A673 (cell line): ENCODE data around the gene ST6GALNAC3. TPM values are rescaled to one million over a fixed set of nuclear protein-coding genes. Genes with fewer than 3 reads are reported as not detected.
"Not testable (repeated sequence)": the region's sequence is repeated elsewhere in the genome, so short reads cannot be mapped to it uniquely, and the experiment has no call there.

ENCODE experiments used
- BruUV-seq: library from RNA; stranded (reverse); fragments of 400-500 nt; replicated peaks from 2 replicates; lab custom pipeline; 2021; lab: Mats Ljungman, UMichigan
- CTCF ChIA-PET: fragments of 300-600 bp; sonication (Branson Sonifier 250); formaldehyde crosslinking; loops from one replicate; lab custom pipeline; 2022; ENCODE audit warnings: antibody characterized with exemption; lab: Charles Lee
- POLR2A ChIA-PET: fragments of 300-600 bp; sonication (Branson Sonifier 250); formaldehyde crosslinking; loops from one replicate; lab custom pipeline; 2022; ENCODE audit warnings: antibody characterized with exemption; ENCODE audit not compliant: low non-redundant PET; lab: Charles Lee
- DNase-seq: peaks from one replicate; pipeline ENCODE4 v3.0.0-alpha.2; 2015; ENCODE audit warnings: low spot score
- H3K27ac ChIP-seq: fragments of 200-600 bp; sonication (generic); 2 replicates; pipeline ENCODE4 v1.5.1; 2016; ENCODE audit warnings: mixed run types, low read depth, mild to moderate bottlenecking, mixed read lengths, antibody characterized with exemption, low read length; ENCODE audit not compliant: poor library complexity, severe bottlenecking
- H3K27me3 ChIP-seq: fragments of 200-600 bp; sonication (generic); replicated peaks from 2 replicates; pipeline ENCODE4 v1.6.1; 2017; ENCODE audit warnings: mixed run types, low read depth, mild to moderate bottlenecking, mixed read lengths, antibody characterized with exemption, low read length; ENCODE audit not compliant: insufficient read depth, poor library complexity
- H3K36me3 ChIP-seq: fragments of 200-600 bp; sonication (generic); 2 replicates; pipeline ENCODE4 v1.6.1; 2016; ENCODE audit warnings: mixed run types, mild to moderate bottlenecking, mixed read lengths, antibody characterized with exemption, low read length; ENCODE audit not compliant: insufficient read depth, poor library complexity, severe bottlenecking
- H3K4me1 ChIP-seq: fragments of 200-600 bp; sonication (generic); 2 replicates; pipeline ENCODE4 v1.6.1; 2017; ENCODE audit warnings: mixed run types, mild to moderate bottlenecking, mixed read lengths, antibody characterized with exemption, low read length; ENCODE audit not compliant: insufficient read depth, poor library complexity, severe bottlenecking
- H3K4me3 ChIP-seq: fragments of 200-600 bp; sonication (generic); 2 replicates; pipeline ENCODE4 v1.5.1; 2016; ENCODE audit warnings: low read depth, mixed run types, mild to moderate bottlenecking, mixed read lengths, low read length; ENCODE audit not compliant: poor library complexity, severe bottlenecking
- H3K9me3 ChIP-seq: fragments of 200-600 bp; sonication (generic); 2 replicates; pipeline ENCODE4 v1.6.1; 2016; ENCODE audit warnings: mixed run types, low read depth, mild to moderate bottlenecking, mixed read lengths, antibody characterized with exemption, low read length; ENCODE audit not compliant: poor library complexity, severe bottlenecking
- EZH2 ChIP-seq: fragments of 200-600 bp; sonication (generic); IDR thresholded peaks from 2 replicates; pipeline ENCODE4 v1.6.1; 2017; ENCODE audit warnings: borderline replicate concordance, low read depth, mild to moderate bottlenecking, mixed read lengths, antibody characterized with exemption, low read length; ENCODE audit not compliant: poor library complexity, severe bottlenecking
- intact Hi-C: fragments of 100-400 bp; cut with micrococcal nuclease; formaldehyde crosslinking; loops from one replicate; pipeline ENCODE4 v1.10.0; 2022; ENCODE audit not compliant: unreplicated experiment
- total RNA-seq: library from RNA; stranded (reverse); gene quantifications from 2 replicates; pipeline ENCODE4 v1.2.3, GENCODE V29; 2021
- TF ChIP-seq, protein P1 (sequence below): fragments of 300-800, 200-600 bp; sonication (generic); conservative IDR thresholded peaks from 2 replicates; pipeline ENCODE4 v1.5.1; 2017; ENCODE audit warnings: low read depth, mild to moderate bottlenecking, antibody characterized with exemption, low read length, moderate library complexity, mixed read lengths

ST6GALNAC3 gene
- total RNA-seq, 1 experiment from 2014 or later: 1.2 TPM

DNA sequence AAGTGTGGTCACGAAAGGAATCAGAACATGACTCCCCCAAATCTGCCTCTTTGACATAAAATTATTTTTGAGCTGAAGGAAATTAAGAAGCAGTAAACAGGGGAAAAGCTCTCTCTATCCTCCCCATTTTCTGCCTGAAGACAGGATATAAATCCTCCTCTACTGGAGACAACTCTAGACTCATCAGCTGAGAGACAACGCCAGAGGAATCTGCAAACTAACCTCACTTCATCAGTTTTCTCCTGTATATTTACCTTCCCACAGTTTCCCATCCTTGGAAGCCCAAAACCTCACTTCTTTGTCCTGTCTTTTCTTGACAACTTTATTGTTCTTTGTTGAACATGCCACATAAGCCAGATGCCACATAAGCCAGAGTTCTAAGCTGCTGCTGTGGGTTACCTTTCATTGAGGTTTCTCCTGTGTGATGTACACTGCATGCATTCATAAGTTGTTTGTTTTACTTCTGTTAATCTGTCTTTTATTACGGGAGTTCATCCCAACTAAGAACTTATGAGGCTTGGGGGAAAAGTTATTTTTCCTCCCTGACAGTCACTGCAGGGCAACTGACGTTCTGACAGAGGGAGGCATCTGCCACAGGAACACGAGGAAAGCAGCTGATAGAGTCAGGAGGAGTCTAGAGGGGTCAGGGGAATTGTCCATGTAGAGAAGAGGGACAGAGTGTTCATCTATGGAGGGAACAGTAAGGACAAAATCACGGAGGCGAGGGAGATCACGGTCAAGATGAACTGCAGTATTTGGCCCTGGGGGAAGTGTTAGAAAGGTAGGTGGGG lies 19.2 kb downstream of the ST6GALNAC3 start:
- intact Hi-C loops: no loop called here
- no peaks in the 10 kb centered on the region for H3K4me1 ChIP-seq
- DNase-seq: no peak
- H3K9me3 ChIP-seq: no peaks in the 10 kb centered on the region
- H3K27me3 ChIP-seq: no peaks in the 10 kb centered on the region
- BruUV-seq: no TSS peak
- no peak overlapping the region for H3K4me3 ChIP-seq
- no peaks in the 10 kb centered on the region for H3K36me3 ChIP-seq
- H3K27ac ChIP-seq: no peak overlapping the region
- CTCF ChIA-PET: no interaction called here
- POLR2A ChIA-PET: no interaction called here
- TF ChIP-seq, protein P1, sequence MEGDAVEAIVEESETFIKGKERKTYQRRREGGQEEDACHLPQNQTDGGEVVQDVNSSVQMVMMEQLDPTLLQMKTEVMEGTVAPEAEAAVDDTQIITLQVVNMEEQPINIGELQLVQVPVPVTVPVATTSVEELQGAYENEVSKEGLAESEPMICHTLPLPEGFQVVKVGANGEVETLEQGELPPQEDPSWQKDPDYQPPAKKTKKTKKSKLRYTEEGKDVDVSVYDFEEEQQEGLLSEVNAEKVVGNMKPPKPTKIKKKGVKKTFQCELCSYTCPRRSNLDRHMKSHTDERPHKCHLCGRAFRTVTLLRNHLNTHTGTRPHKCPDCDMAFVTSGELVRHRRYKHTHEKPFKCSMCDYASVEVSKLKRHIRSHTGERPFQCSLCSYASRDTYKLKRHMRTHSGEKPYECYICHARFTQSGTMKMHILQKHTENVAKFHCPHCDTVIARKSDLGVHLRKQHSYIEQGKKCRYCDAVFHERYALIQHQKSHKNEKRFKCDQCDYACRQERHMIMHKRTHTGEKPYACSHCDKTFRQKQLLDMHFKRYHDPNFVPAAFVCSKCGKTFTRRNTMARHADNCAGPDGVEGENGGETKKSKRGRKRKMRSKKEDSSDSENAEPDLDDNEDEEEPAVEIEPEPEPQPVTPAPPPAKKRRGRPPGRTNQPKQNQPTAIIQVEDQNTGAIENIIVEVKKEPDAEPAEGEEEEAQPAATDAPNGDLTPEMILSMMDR: no peak
- no peak for TF ChIP-seq EZH2

DNA sequence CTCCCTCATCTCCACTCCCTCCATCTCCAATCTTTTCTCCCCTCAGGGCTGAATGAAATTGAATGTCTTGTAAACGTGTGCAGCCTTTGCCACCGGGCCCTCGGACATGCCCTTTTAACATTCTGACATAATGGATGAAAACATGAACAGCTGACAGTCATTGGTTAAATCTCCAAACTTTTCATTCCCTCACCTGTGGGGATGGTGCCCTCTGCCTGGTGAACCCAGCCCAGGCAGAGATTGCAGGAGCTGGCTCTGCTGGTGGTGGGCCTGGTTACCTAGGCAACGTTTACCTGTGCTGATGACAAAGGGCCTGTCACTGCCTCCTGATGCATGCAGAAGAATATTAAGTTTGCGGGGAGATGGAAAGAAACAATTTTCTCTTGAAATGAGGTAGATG lies 21.3 kb downstream of the ST6GALNAC3 start:
- CTCF ChIA-PET: no interaction called here
- no TSS peak for BruUV-seq
- H3K27me3 ChIP-seq: no peaks in the 10 kb centered on the region
- no peak for DNase-seq
- no peak overlapping the region for H3K4me3 ChIP-seq
- no peak overlapping the region for H3K27ac ChIP-seq
- intact Hi-C loops: no loop called here
- no peak for TF ChIP-seq EZH2
- TF ChIP-seq, protein P1: no peak
- POLR2A ChIA-PET: no interaction called here
- H3K4me1 ChIP-seq: no peaks in the 10 kb centered on the region
- H3K9me3 ChIP-seq: no peaks in the 10 kb centered on the region
- no peaks in the 10 kb centered on the region for H3K36me3 ChIP-seq

DNA sequence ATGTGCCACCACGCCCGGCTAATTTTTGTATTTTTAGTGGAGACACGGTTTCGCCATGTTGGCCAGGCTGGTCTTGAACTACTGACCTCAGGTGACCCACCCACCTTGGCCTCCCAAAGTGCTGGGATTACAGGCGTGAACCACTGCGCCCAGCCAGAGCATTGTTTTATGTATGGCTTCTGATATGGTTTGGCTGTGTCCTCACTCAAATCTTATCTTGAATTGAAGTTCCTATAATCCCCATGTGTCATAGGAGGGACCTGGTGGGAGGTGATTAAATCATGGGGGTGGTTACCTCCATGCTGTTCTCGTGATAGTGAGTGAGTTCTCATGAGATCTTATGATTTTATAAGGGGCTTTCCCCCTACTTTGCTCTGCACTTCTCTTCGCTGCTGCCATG lies 22.5 kb downstream of the ST6GALNAC3 start:
- H3K9me3 ChIP-seq, H3K4me3 ChIP-seq, H3K36me3 ChIP-seq, intact Hi-C loops, H3K27ac ChIP-seq, H3K27me3 ChIP-seq, BruUV-seq, H3K4me1 ChIP-seq, DNase-seq, CTCF ChIA-PET: not testable (repeated sequence)
- POLR2A ChIA-PET: interaction anchor here (0.6 kb wide), 1 partner anchor 44 kb away, joined by 7 read pairs; no protein-coding TSS in a partner anchor

DNA sequence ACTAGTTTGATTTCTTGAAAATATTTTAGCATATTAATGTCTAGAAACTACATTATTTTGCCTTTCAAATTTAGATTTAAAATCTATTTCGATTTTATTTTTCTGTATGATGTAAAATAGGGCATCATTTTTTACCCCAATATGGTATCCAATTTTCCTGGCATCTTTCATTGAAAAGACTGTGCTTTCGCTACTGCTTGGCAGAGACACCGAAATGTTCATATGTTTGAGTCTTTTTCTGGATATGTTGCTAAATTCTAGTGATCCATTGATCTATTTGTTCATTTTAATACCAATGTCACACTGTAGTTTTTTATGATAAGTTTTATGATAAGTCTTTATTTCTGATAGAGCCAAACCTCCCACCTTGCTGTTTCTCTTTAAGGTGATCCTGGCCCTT lies 24.3 kb downstream of the ST6GALNAC3 start:
- DNase-seq: no peak
- no peak overlapping the region for H3K27ac ChIP-seq
- no peak for TF ChIP-seq EZH2
- TF ChIP-seq, protein P1: no peak
- intact Hi-C loops: no loop called here
- CTCF ChIA-PET: no interaction called here
- H3K4me1 ChIP-seq: no peaks in the 10 kb centered on the region
- H3K9me3 ChIP-seq: no peaks in the 10 kb centered on the region
- no peaks in the 10 kb centered on the region for H3K36me3 ChIP-seq
- no peaks in the 10 kb centered on the region for H3K27me3 ChIP-seq
- POLR2A ChIA-PET: interaction anchor here (0.6 kb wide), 1 partner anchor 331 kb away, joined by 3 read pairs; no protein-coding TSS in a partner anchor
- no TSS peak for BruUV-seq
- no peak overlapping the region for H3K4me3 ChIP-seq
